Measurements from ENCODE around the gene IRX3.

The IRX3 gene

DNA sequence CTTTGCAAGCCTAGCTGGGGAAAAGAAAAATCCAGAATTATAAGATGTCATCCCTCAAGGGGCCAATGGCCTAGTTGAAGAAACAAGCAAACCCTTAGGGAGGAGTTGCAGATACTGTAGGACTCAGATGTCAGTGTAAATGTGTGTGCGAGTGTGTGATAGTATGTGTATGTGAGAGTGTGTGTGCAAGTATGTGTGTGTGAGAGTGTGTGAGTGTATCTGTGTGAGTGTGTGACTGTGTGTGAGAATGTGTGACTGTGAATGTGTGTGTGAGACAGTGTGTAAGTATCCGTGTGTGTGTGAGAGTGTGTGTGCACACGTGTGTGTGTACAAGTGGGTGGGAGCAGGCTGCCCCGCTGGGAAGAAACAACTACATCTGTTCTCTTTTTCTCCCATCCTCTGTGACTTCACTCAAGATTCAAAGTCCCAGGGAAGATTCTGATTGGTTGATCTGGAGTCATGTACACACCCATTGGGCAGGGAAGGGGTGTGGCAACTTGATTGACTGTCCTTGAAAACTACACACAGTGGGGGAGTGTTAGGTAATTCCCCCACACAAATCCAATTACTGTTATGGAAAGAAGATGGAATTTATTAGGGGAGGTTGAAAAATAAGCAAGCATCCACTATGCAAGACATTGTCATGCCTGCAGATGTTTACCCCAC lies 40.7 kb downstream of the IRX3 start:
- no peak overlapping the region for H3K9ac ChIP-seq (ENCODE audit: low read length in 2 of 2)
- no peak overlapping the region for H3K27ac ChIP-seq (ENCODE audit: low read length)
- peaks cover 9 to 10% of the 10 kb centered on the region in 2 donors for H3K27me3 ChIP-seq (ENCODE audit: control insufficient read depth in 1 of 2, insufficient read depth in 2 of 2, low read length in 2 of 2)
- no peaks in the 10 kb centered on the region for H3K36me3 ChIP-seq (ENCODE audit: control insufficient read depth in 2 of 2, insufficient read depth in 2 of 2, low read length in 2 of 2)
- H3K9me3 ChIP-seq (ENCODE audit: control insufficient read depth in 2 of 2, low read length in 2 of 2), result peaks cover 0 to 5% of the 10 kb centered on the region in 2 donors
- no peak overlapping the region for H3K4me3 ChIP-seq (ENCODE audit: low read length in 2 of 2)
- no peaks in the 10 kb centered on the region for H3K4me1 ChIP-seq (ENCODE audit: control insufficient read depth, insufficient read depth, low read length)

GRCh38 chr16:54244061-54244886 lies 42.3 kb downstream of the IRX3 start:
- Histone ChIP-seq H3K4me1 (ENCODE audit: control insufficient read depth, insufficient read depth, low read length) (peaks cover 2% of the 10 kb centered on the region), H3K9ac (ENCODE audit: low read length in 2 of 2) (no peak overlapping the region), H3K9me3 (ENCODE audit: control insufficient read depth in 2 of 2, low read length in 2 of 2) (peaks cover 0 to 5% of the 10 kb centered on the region in 2 donors), H3K36me3 (ENCODE audit: control insufficient read depth in 2 of 2, insufficient read depth in 2 of 2, low read length in 2 of 2) (no peaks in the 10 kb centered on the region), H3K27me3 (ENCODE audit: control insufficient read depth in 1 of 2, insufficient read depth in 2 of 2, low read length in 2 of 2) (peaks cover 0 to 7% of the 10 kb centered on the region in 2 donors), H3K27ac (ENCODE audit: low read length) (no peak overlapping the region), H3K4me3 (ENCODE audit: low read length in 2 of 2) (no peak overlapping the region)

DNA sequence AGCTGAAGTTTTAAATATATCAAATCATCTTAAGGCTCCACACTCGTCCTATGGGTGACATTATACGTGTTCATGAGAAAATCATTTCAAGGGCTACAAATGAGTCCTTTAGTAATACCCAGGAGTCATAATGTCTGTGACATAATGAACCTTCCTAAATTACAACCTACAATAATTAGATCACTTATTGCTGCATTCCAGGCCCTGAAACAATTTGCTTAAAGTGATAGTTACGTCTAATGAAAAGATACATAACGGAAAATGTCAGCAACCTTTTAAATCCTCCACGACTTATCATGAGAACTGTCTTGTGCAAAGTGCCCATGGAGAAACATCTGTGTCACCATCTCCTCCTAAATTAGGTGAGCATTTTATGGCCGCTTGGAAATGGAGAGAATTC lies 43.4 kb downstream of the IRX3 start:
- Histone ChIP-seq H3K36me3 (ENCODE audit: control insufficient read depth in 2 of 2, insufficient read depth in 2 of 2, low read length in 2 of 2) (no peaks in the 10 kb centered on the region), H3K9ac (ENCODE audit: low read length in 2 of 2) (no peak overlapping the region), H3K4me3 (ENCODE audit: low read length in 2 of 2) (no peak overlapping the region), H3K4me1 (ENCODE audit: control insufficient read depth, insufficient read depth, low read length) (peaks cover 2% of the 10 kb centered on the region), H3K27ac (ENCODE audit: low read length) (no peak overlapping the region), H3K27me3 (ENCODE audit: control insufficient read depth in 1 of 2, insufficient read depth in 2 of 2, low read length in 2 of 2) (peaks cover 0 to 7% of the 10 kb centered on the region in 2 donors), H3K9me3 (ENCODE audit: control insufficient read depth in 2 of 2, low read length in 2 of 2) (peaks cover 0 to 5% of the 10 kb centered on the region in 2 donors)

DNA sequence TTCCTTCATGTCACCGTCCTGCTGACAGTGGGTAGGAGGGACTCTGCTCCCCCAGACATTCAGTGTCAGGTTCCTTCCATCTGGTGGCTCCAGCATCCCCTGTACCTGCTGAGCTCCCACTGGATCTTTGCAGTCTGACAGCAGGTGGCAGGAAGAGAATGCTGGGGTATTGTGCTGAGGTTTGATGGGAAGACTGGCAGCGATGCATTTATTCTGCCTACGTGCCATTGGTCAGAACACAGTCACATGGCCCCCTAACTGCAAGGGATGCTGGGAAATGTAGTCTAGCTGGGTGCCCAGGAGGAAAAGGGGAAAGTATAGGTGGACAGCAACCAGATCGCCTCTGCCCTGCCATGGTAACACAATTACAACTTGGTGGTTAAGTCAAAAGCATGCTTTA lies 44.4 kb downstream of the IRX3 start:
- no peak overlapping the region for H3K4me3 ChIP-seq (ENCODE audit: low read length in 2 of 2)
- peaks cover 0 to 5% of the 10 kb centered on the region in 2 donors for H3K9me3 ChIP-seq (ENCODE audit: control insufficient read depth in 2 of 2, low read length in 2 of 2)
- H3K36me3 ChIP-seq (ENCODE audit: control insufficient read depth in 2 of 2, insufficient read depth in 2 of 2, low read length in 2 of 2), result no peaks in the 10 kb centered on the region
- no peak overlapping the region for H3K27ac ChIP-seq (ENCODE audit: low read length)
- peaks cover 1 to 7% of the 10 kb centered on the region in 2 donors for H3K27me3 ChIP-seq (ENCODE audit: control insufficient read depth in 1 of 2, insufficient read depth in 2 of 2, low read length in 2 of 2)
- H3K9ac ChIP-seq (ENCODE audit: low read length in 2 of 2), result no peak overlapping the region
- H3K4me1 ChIP-seq (ENCODE audit: control insufficient read depth, insufficient read depth, low read length), result peaks cover 2% of the 10 kb centered on the region

- peaks cover 2% of the 10 kb centered on the region for H3K4me1 ChIP-seq (ENCODE audit: control insufficient read depth, insufficient read depth, low read length)
- H3K27ac ChIP-seq (ENCODE audit: low read length), result no peak overlapping the region
- H3K9ac ChIP-seq (ENCODE audit: low read length in 2 of 2), result no peak overlapping the region
- peaks cover 0 to 5% of the 10 kb centered on the region in 2 donors for H3K9me3 ChIP-seq (ENCODE audit: control insufficient read depth in 2 of 2, low read length in 2 of 2)
- H3K27me3 ChIP-seq (ENCODE audit: control insufficient read depth in 1 of 2, insufficient read depth in 2 of 2, low read length in 2 of 2), result peaks cover 4 to 6% of the 10 kb centered on the region in 2 donors
- H3K36me3 ChIP-seq (ENCODE audit: control insufficient read depth in 2 of 2, insufficient read depth in 2 of 2, low read length in 2 of 2), result no peaks in the 10 kb centered on the region
- no peak overlapping the region for H3K4me3 ChIP-seq (ENCODE audit: low read length in 2 of 2)
These were observed 45.1 kb downstream of the IRX3 start for GRCh38 chr16:54241525-54241924.

- no peak overlapping the region for H3K9ac ChIP-seq (ENCODE audit: low read length in 2 of 2)
- peaks cover 3 to 4% of the 10 kb centered on the region in 2 donors for H3K27me3 ChIP-seq (ENCODE audit: control insufficient read depth in 1 of 2, insufficient read depth in 2 of 2, low read length in 2 of 2)
- no peaks in the 10 kb centered on the region for H3K36me3 ChIP-seq (ENCODE audit: control insufficient read depth in 2 of 2, insufficient read depth in 2 of 2, low read length in 2 of 2)
- H3K27ac ChIP-seq (ENCODE audit: low read length), result no peak overlapping the region
- no peak overlapping the region for H3K4me3 ChIP-seq (ENCODE audit: low read length in 2 of 2)
- H3K9me3 ChIP-seq (ENCODE audit: control insufficient read depth in 2 of 2, low read length in 2 of 2), result no peaks in the 10 kb centered on the region
- H3K4me1 ChIP-seq (ENCODE audit: control insufficient read depth, insufficient read depth, low read length), result peaks cover 2% of the 10 kb centered on the region
These were observed 46.1 kb downstream of the IRX3 start for GRCh38 chr16:54240271-54241129.

GRCh38 chr16:54239456-54239855 lies 47.1 kb downstream of the IRX3 start:
- Histone ChIP-seq H3K9ac (ENCODE audit: low read length in 2 of 2) (no peak overlapping the region), H3K4me3 (ENCODE audit: low read length in 2 of 2) (no peak overlapping the region), H3K27me3 (ENCODE audit: control insufficient read depth in 1 of 2, insufficient read depth in 2 of 2, low read length in 2 of 2) (peaks cover 3 to 4% of the 10 kb centered on the region in 2 donors), H3K4me1 (ENCODE audit: control insufficient read depth, insufficient read depth, low read length) (peaks cover 2% of the 10 kb centered on the region), H3K9me3 (ENCODE audit: control insufficient read depth in 2 of 2, low read length in 2 of 2) (no peaks in the 10 kb centered on the region), H3K27ac (ENCODE audit: low read length) (no peak overlapping the region), H3K36me3 (ENCODE audit: control insufficient read depth in 2 of 2, insufficient read depth in 2 of 2, low read length in 2 of 2) (no peaks in the 10 kb centered on the region)

GRCh38 chr16:54236773-54237172 lies 49.8 kb downstream of the IRX3 start:
- H3K4me3 ChIP-seq (ENCODE audit: low read length in 2 of 2), result no peak overlapping the region
- peaks cover 2% of the 10 kb centered on the region for H3K4me1 ChIP-seq (ENCODE audit: control insufficient read depth, insufficient read depth, low read length)
- peaks cover 0 to 5% of the 10 kb centered on the region in 2 donors for H3K9me3 ChIP-seq (ENCODE audit: control insufficient read depth in 2 of 2, low read length in 2 of 2)
- no peaks in the 10 kb centered on the region for H3K36me3 ChIP-seq (ENCODE audit: control insufficient read depth in 2 of 2, insufficient read depth in 2 of 2, low read length in 2 of 2)
- no peak overlapping the region for H3K27ac ChIP-seq (ENCODE audit: low read length)
- no peak overlapping the region for H3K9ac ChIP-seq (ENCODE audit: low read length in 2 of 2)
- H3K27me3 ChIP-seq (ENCODE audit: control insufficient read depth in 1 of 2, insufficient read depth in 2 of 2, low read length in 2 of 2), result peaks cover 2 to 4% of the 10 kb centered on the region in 2 donors

DNA sequence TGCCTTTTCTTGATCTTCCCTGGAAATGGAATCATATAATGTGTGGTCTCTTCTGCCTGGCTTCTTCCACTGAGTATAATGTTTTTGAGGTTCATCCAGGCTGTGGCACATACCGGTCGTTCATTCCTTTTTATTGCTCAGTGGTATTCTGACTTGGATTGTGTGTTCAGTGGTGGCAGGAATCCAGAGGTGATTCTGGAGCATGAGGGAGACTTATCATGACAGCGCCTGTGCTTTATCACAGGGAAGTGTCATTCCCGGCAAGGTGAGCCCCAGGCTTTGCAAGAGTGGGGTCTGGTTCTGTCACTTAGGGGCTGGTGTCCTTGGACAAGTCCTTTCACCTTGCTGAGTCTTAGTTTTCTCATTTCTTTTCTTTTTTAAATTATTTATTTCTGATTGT lies 53.0 kb downstream of the IRX3 start:
- Histone ChIP-seq H3K4me3 (ENCODE audit: low read length in 2 of 2) (no peak overlapping the region), H3K9ac (ENCODE audit: low read length in 2 of 2) (no peak overlapping the region), H3K9me3 (ENCODE audit: control insufficient read depth in 2 of 2, low read length in 2 of 2) (peaks cover 1 to 5% of the 10 kb centered on the region in 2 donors), H3K27me3 (ENCODE audit: control insufficient read depth in 1 of 2, insufficient read depth in 2 of 2, low read length in 2 of 2) (peaks cover 2 to 4% of the 10 kb centered on the region in 2 donors), H3K27ac (ENCODE audit: low read length) (no peak overlapping the region), H3K36me3 (ENCODE audit: control insufficient read depth in 2 of 2, insufficient read depth in 2 of 2, low read length in 2 of 2) (no peaks in the 10 kb centered on the region), H3K4me1 (ENCODE audit: control insufficient read depth, insufficient read depth, low read length) (no peaks in the 10 kb centered on the region)
